NT2/D1 (cell line): ENCODE data around the gene ADGRF4.

Source experiments
- DNase-seq: peaks from one replicate; pipeline ENCODE4 v3.0.0-alpha.2; 2011; ENCODE audit warnings: low read depth, low spot score
- H3K27me3 ChIP-seq: 2 replicates; pipeline ENCODE4 v1.6.0; 2011; ENCODE audit warnings: mild to moderate bottlenecking; ENCODE audit not compliant: insufficient read length, insufficient read depth
- H3K36me3 ChIP-seq: 2 replicates; pipeline ENCODE4 v1.6.1; 2011; ENCODE audit warnings: mild to moderate bottlenecking, low read length, mixed read lengths; ENCODE audit not compliant: insufficient read depth, insufficient read length
- H3K4me1 ChIP-seq: 2 replicates; pipeline ENCODE4 v1.5.1; 2011; ENCODE audit not compliant: insufficient read depth, insufficient read length
- H3K4me3 ChIP-seq: 2 replicates; pipeline ENCODE4 v1.5.1; 2011; ENCODE audit warnings: low read depth; ENCODE audit not compliant: insufficient read length
- H3K9ac ChIP-seq: 2 replicates; pipeline ENCODE4 v1.6.0; 2011; ENCODE audit warnings: low read depth; ENCODE audit not compliant: insufficient read length
- H3K9me3 ChIP-seq: 2 replicates; pipeline ENCODE4 v1.5.1; 2011; ENCODE audit warnings: mild to moderate bottlenecking, low read length; ENCODE audit not compliant: insufficient read depth
- SUZ12 ChIP-seq: IDR thresholded peaks from 2 replicates; pipeline ENCODE4 v1.6.1; 2011; ENCODE audit not compliant: insufficient read length, insufficient read depth; ENCODE audit errors: extremely low read depth
- YY1 ChIP-seq: IDR thresholded peaks from 2 replicates; pipeline ENCODE4 v1.6.1; 2011; ENCODE audit not compliant: insufficient read length, insufficient read depth
- ZNF274 ChIP-seq: IDR thresholded peaks from 2 replicates; pipeline ENCODE4 v1.6.1; 2011; ENCODE audit warnings: mild to moderate bottlenecking, low read depth, low read length

The ADGRF4 gene

GRCh38 chr6:47762502-47762901, 64.1 kb downstream of the ADGRF4 start:
- DNase-seq: no peak
- Histone ChIP-seq H3K27me3 (no peaks in the 10 kb centered on the region), H3K4me1 (no peaks in the 10 kb centered on the region), H3K36me3 (no peaks in the 10 kb centered on the region), H3K9me3 (peaks cover 5% of the 10 kb centered on the region; the same call in 1 of the 2 replicates), H3K4me3 (no peak overlapping the region), H3K9ac (no peak overlapping the region)
- TF ChIP-seq YY1 (no peak), SUZ12 (no peak), ZNF274 (no peak)

GRCh38 chr6:47766445-47766844, 68.1 kb downstream of the ADGRF4 start:
- no peak overlapping the region for H3K9ac ChIP-seq
- no peak for TF ChIP-seq ZNF274
- TF ChIP-seq YY1: no peak
- no peak for DNase-seq
- no peaks in the 10 kb centered on the region for H3K4me1 ChIP-seq
- no peaks in the 10 kb centered on the region for H3K27me3 ChIP-seq
- no peak overlapping the region for H3K4me3 ChIP-seq
- no peaks in the 10 kb centered on the region for H3K36me3 ChIP-seq
- H3K9me3 ChIP-seq: peaks cover 5% of the 10 kb centered on the region; the same call in 1 of the 2 replicates

- peaks cover 5% of the 10 kb centered on the region; the same call in 1 of the 2 replicates for H3K9me3 ChIP-seq
- H3K9ac ChIP-seq: no peak overlapping the region
- no peaks in the 10 kb centered on the region for H3K4me1 ChIP-seq
- no peaks in the 10 kb centered on the region for H3K36me3 ChIP-seq
- H3K27me3 ChIP-seq: no peaks in the 10 kb centered on the region
- no peak for DNase-seq
- no peak for TF ChIP-seq SUZ12
- no peak for TF ChIP-seq YY1
- no peak for TF ChIP-seq ZNF274
- H3K4me3 ChIP-seq: no peak overlapping the region
Measured at GRCh38 chr6:47767102-47767501, 68.7 kb downstream of the ADGRF4 start.

GRCh38 chr6:47769982-47770381, 71.6 kb downstream of the ADGRF4 start:
- no peaks in the 10 kb centered on the region for H3K27me3 ChIP-seq
- no peaks in the 10 kb centered on the region for H3K4me1 ChIP-seq
- TF ChIP-seq ZNF274 (no peak), SUZ12 (no peak), YY1 (no peak)

More at GRCh38 chr6:47769982-47770381, 71.6 kb downstream of the ADGRF4 start:
- H3K9me3 ChIP-seq: peaks cover 5% of the 10 kb centered on the region; the same call in 1 of the 2 replicates
- no peaks in the 10 kb centered on the region for H3K36me3 ChIP-seq
- no peak overlapping the region for H3K4me3 ChIP-seq
- H3K9ac ChIP-seq: no peak overlapping the region
- no peak for DNase-seq
